SK-N-SH (cell line): Measurements from ENCODE around the gene ACTG2. TPM values are rescaled to one million over a fixed set of nuclear protein-coding genes. Genes with fewer than 3 reads are reported as not detected.

ENCODE experiments used
- CTCF ChIA-PET: fragments of 300-600, 350-600 bp; formaldehyde crosslinking; extraction: SDS; loops from one replicate; lab custom pipeline; 2021; lab: Yijun Ruan, JAX
- POLR2A ChIA-PET: fragments of 350-600 bp; sonication (Branson Sonifier 250); formaldehyde crosslinking; extraction: SDS; loops from one replicate; lab custom pipeline; 2020; ENCODE audit warnings: antibody characterized with exemption, inconsistent platforms; lab: Yijun Ruan, JAX
- DNase-seq: peaks from one replicate; pipeline ENCODE4 v3.0.0; 2012
- H2AFZ ChIP-seq: fragments of 200-600 bp; sonication (generic); 2 replicates; pipeline ENCODE4 v1.8.1; 2016; ENCODE audit warnings: antibody characterized with exemption, mild to moderate bottlenecking, low read depth
- H3F3A ChIP-seq: fragments of 200-600 bp; sonication (generic); replicated peaks from 2 replicates; pipeline ENCODE3; 2016; ENCODE audit warnings: antibody characterized with exemption, mild to moderate bottlenecking; ENCODE audit not compliant: insufficient read depth
- H3K27ac ChIP-seq, 2 experiments: fragments of 200-500 bp in 1 of 2; fragments of 200-600 bp in 1 of 2; sonication (Bioruptor generic) in 1 of 2; sonication (generic), shearing (Covaris generic) in 1 of 2; 2 replicates each; pipeline versions ENCODE4 v1.5.1 to v1.6.1; 2014 to 2016; ENCODE audit warnings: low read depth in 2 of 2, inconsistent platforms in 1 of 2, low read length in 1 of 2, mild to moderate bottlenecking in 1 of 2, mixed read lengths in 1 of 2
- H3K27me3 ChIP-seq: fragments of 200-600 bp; sonication (generic), shearing (Covaris generic); 2 replicates; pipeline ENCODE4 v1.6.1; 2016; ENCODE audit warnings: mixed run types; ENCODE audit not compliant: insufficient read depth
- H3K36me3 ChIP-seq, 2 experiments: fragments of 200-500 bp in 1 of 2; fragments of 200-600 bp in 1 of 2; sonication (Bioruptor generic) in 1 of 2; sonication (generic) in 1 of 2; replicated peaks in 1 of 2; 2 replicates each; pipeline versions ENCODE3 to v1.5.1; 2014 to 2016; ENCODE audit warnings: low read length in 1 of 2, mild to moderate bottlenecking in 1 of 2; ENCODE audit not compliant: insufficient read depth in 2 of 2, control insufficient read depth in 1 of 2
- H3K4me1 ChIP-seq, 2 experiments: fragments of 200-500 bp in 1 of 2; fragments of 200-600 bp in 1 of 2; sonication (Bioruptor generic) in 1 of 2; sonication (generic), shearing (Covaris generic) in 1 of 2; 2 replicates each; pipeline versions ENCODE4 v1.5.1 to v1.6.1; 2014 to 2016; ENCODE audit warnings: low read depth in 1 of 2, low read length in 1 of 2, mixed run types in 1 of 2; ENCODE audit not compliant: insufficient read depth in 2 of 2, control insufficient read depth in 1 of 2
- H3K4me2 ChIP-seq: fragments of 200-600 bp; sonication (generic), shearing (Covaris generic); 2 replicates; pipeline ENCODE4 v1.6.1; 2017; ENCODE audit warnings: mixed run types
- H3K4me3 ChIP-seq, 2 experiments: fragments of 200-500 bp in 1 of 2; fragments of 200-600 bp in 1 of 2; sonication (Bioruptor generic) in 1 of 2; sonication (generic), shearing (Covaris generic) in 1 of 2; 2 replicates each; pipeline versions ENCODE4 v1.5.1 to v1.8.1; 2014 to 2016; ENCODE audit warnings: low read depth in 2 of 2, inconsistent platforms in 1 of 2, low read length in 1 of 2, mild to moderate bottlenecking in 1 of 2, mixed read lengths in 1 of 2, moderate library complexity in 1 of 2
- H3K79me2 ChIP-seq: fragments of 200-600 bp; sonication (generic); 2 replicates; pipeline ENCODE4 v1.8.1; 2017; ENCODE audit warnings: mild to moderate bottlenecking; ENCODE audit not compliant: insufficient read depth
- H3K9ac ChIP-seq: fragments of 200-600 bp; sonication (generic); 2 replicates; pipeline ENCODE4 v1.6.1; 2017; ENCODE audit warnings: mixed run types
- H3K9me2 ChIP-seq: fragments of 200-600 bp; sonication (generic); 2 replicates; pipeline ENCODE4 v1.6.1; 2017; ENCODE audit warnings: mixed run types
- H3K9me3 ChIP-seq: fragments of 200-600 bp; sonication (generic); 2 replicates; pipeline ENCODE4 v1.6.1; 2017; ENCODE audit warnings: mixed run types, mild to moderate bottlenecking, moderate library complexity
- H4K20me1 ChIP-seq: fragments of 200-600 bp; sonication (generic); 2 replicates; pipeline ENCODE4 v1.6.1; 2017; ENCODE audit warnings: mild to moderate bottlenecking, mixed run types; ENCODE audit not compliant: insufficient read depth
- CHD2 ChIP-seq: fragments of 150-350 bp; IDR thresholded peaks from 2 replicates; pipeline ENCODE4 v1.6.1; 2018; ENCODE audit warnings: low read length; ENCODE audit not compliant: partially characterized antibody
- ELF1 ChIP-seq: IDR thresholded peaks from 2 replicates; pipeline ENCODE4 v1.4.0; 2012
- EZH2phosphoT487 ChIP-seq: fragments of 200-600 bp; sonication (generic); IDR thresholded peaks from 2 replicates; pipeline ENCODE4 v1.6.1; 2017; ENCODE audit warnings: low read depth, mixed run types, mild to moderate bottlenecking, antibody characterized with exemption, moderate library complexity, borderline replicate concordance
- FOXJ3 ChIP-seq: sonication (generic); formaldehyde crosslinking; IDR thresholded peaks from 2 replicates; pipeline ENCODE4 v1.5.1; 2020; ENCODE audit warnings: mild to moderate bottlenecking, missing genetic modification reagents
- FOXM1 ChIP-seq: IDR thresholded peaks from 2 replicates; pipeline ENCODE4 v1.4.0; 2012; ENCODE audit warnings: low read depth, mild to moderate bottlenecking
- GATA2 ChIP-seq: sonication (generic); formaldehyde crosslinking; IDR thresholded peaks from 2 replicates; pipeline ENCODE4 v1.5.0; 2020; ENCODE audit warnings: mild to moderate bottlenecking, missing genetic modification reagents
- JUND ChIP-seq: IDR thresholded peaks from 2 replicates; pipeline ENCODE4 v1.4.0; 2012
- MEF2A ChIP-seq: IDR thresholded peaks from 2 replicates; pipeline ENCODE4 v1.4.0; 2012; ENCODE audit warnings: low read depth, borderline replicate concordance
- MXI1 ChIP-seq: IDR thresholded peaks from 2 replicates; pipeline ENCODE4 v1.6.1; 2012; ENCODE audit warnings: mild to moderate bottlenecking, low read depth, low read length, improper control_type of control experiment
- NFIC ChIP-seq: IDR thresholded peaks from 2 replicates; pipeline ENCODE4 v1.4.0; 2012; ENCODE audit warnings: borderline replicate concordance
- RAD21 ChIP-seq: IDR thresholded peaks from 2 replicates; pipeline ENCODE4 v1.6.1; 2012; ENCODE audit warnings: mild to moderate bottlenecking, low read length
- RFX5 ChIP-seq: IDR thresholded peaks from 2 replicates; pipeline ENCODE4 v1.6.1; 2012; ENCODE audit warnings: mild to moderate bottlenecking, improper control_type of control experiment, low read length
- RXRA ChIP-seq: IDR thresholded peaks from 2 replicates; pipeline ENCODE4 v1.4.0; 2012; ENCODE audit warnings: low read depth, mild to moderate bottlenecking, borderline replicate concordance
- SIN3A ChIP-seq: IDR thresholded peaks from 2 replicates; pipeline ENCODE4 v1.6.1; 2012; ENCODE audit warnings: low read depth, mild to moderate bottlenecking, low read length, moderate library complexity, borderline replicate concordance
- SMC3 ChIP-seq: IDR thresholded peaks from 2 replicates; pipeline ENCODE4 v1.6.1; 2012; ENCODE audit warnings: low read depth, low read length, improper control_type of control experiment
- TEAD4 ChIP-seq: IDR thresholded peaks from 2 replicates; pipeline ENCODE4 v1.4.0; 2012; ENCODE audit warnings: mild to moderate bottlenecking, borderline replicate concordance; ENCODE audit not compliant: insufficient read depth
- YY1 ChIP-seq: IDR thresholded peaks from 2 replicates; pipeline ENCODE4 v1.4.0; 2012; ENCODE audit warnings: low read depth, mild to moderate bottlenecking
- WGBS: methylation state at CpG from one replicate; pipeline ENCODE4 v1.1.6; 2017; ENCODE audit warnings: low lambda C conversion rate; 5-methylcytosine and 5-hydroxymethylcytosine counted together
- polyA plus RNA-seq, 3 experiments: library from polyadenylated mRNA; depleted of rRNA; stranded (reverse); fragments of >200 nt; gene quantifications; 2 replicates each; pipeline ENCODE4 v1.2.3, GENCODE V29; 2012
- TF ChIP-seq, protein P1 (sequence below): IDR thresholded peaks from 2 replicates; pipeline ENCODE4; 2012
- TF ChIP-seq, protein P2 (sequence below): fragments of 200-600 bp; sonication (generic); IDR thresholded peaks from 2 replicates; pipeline ENCODE4 v1.6.1; 2017; ENCODE audit warnings: antibody characterized with exemption, mild to moderate bottlenecking, moderate library complexity
- TF ChIP-seq, protein P3 (sequence below): IDR thresholded peaks from 2 replicates; pipeline ENCODE4 v1.4.0; 2012; ENCODE audit warnings: low read depth, borderline replicate concordance

ACTG2 gene
- polyA plus RNA-seq, 1 of the 3 experiments (the other 2 are of a cell fraction) = 0.25 TPM

DNA sequence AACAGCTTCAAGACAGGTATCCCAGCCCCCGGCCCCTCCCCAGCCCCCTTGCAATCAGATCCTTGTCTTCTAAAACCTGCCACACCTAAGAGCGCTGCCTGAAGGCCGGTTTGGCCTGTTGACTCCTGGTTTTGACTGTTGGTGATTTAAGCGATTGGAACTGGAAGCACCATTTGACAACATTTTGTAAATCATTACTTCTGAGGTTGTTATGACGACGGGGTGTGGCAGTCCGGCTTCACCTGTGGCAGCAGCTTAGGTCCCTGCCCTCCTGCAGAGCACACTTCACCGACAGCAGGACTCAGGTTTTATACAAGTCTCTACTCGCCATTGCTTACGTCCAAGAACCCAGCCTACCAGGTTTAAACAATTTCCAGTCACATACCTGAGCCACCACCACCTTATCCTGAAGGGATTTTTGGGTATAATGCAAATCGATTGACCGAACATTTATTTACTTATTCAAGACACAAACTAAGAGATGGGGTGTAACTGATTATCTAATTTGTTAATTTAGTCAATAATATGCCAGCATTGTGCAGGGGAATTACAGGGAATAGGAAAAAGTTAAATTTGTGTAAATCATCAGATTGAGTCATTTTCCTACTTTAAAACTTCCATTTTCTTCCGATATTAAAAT lies 33.2 kb downstream of the ACTG2 start:
- Histone ChIP-seq H3K4me1 (peaks cover 14 to 17% of the 10 kb centered on the region in 2 experiments; a peak in 3 of 4 replicates), H3K4me2 (peak overlapping the region; percentile 1; the same call in 1 of the 2 replicates), H2AFZ (peak overlapping the region; percentile 67), H3K36me3 (peaks cover 0 to 10% of the 10 kb centered on the region in 2 experiments), H3K9me2 (no peaks in the 10 kb centered on the region), H4K20me1 (peaks cover 26% of the 10 kb centered on the region), H3K79me2 (peaks cover 40% of the 10 kb centered on the region), H3K27me3 (no peaks in the 10 kb centered on the region; the same call in 1 of the 2 replicates), H3K9me3 (no peaks in the 10 kb centered on the region), H3K27ac (0 out of 4 replicates have a peak overlapping the region, but pooled peaks of 1 of the 2 experiments have one; percentile 94), H3F3A (peaks cover 3% of the 10 kb centered on the region), H3K9ac (peak overlapping the region; percentile 98; the same call in 1 of the 2 replicates), H3K4me3 (peak overlapping the region; percentile 76 to 87; a peak in 3 of 4 replicates)
- peak; percentile 19 for DNase-seq
- TF ChIP-seq EZH2phosphoT487 = no peak
- no peak for TF ChIP-seq FOXM1
- TF ChIP-seq SMC3 = no peak
- TF ChIP-seq, protein P1, sequence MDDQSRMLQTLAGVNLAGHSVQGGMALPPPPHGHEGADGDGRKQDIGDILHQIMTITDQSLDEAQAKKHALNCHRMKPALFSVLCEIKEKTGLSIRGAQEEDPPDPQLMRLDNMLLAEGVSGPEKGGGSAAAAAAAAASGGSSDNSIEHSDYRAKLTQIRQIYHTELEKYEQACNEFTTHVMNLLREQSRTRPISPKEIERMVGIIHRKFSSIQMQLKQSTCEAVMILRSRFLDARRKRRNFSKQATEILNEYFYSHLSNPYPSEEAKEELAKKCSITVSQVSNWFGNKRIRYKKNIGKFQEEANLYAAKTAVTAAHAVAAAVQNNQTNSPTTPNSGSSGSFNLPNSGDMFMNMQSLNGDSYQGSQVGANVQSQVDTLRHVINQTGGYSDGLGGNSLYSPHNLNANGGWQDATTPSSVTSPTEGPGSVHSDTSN = no peak
- TF ChIP-seq JUND = no peak
- TF ChIP-seq ELF1 = no peak
- no peak for TF ChIP-seq YY1
- no peak for TF ChIP-seq MXI1
- TF ChIP-seq TEAD4 = no peak
- TF ChIP-seq GATA2 (CRISPR knock-in tag) = no peak
- TF ChIP-seq FOXJ3 (CRISPR knock-in tag) = no peak
- TF ChIP-seq CHD2 = no peak
- no peak for TF ChIP-seq RAD21
- no peak for TF ChIP-seq SIN3A
- no peak for TF ChIP-seq NFIC
- TF ChIP-seq MEF2A = no peak
- TF ChIP-seq, protein P2, sequence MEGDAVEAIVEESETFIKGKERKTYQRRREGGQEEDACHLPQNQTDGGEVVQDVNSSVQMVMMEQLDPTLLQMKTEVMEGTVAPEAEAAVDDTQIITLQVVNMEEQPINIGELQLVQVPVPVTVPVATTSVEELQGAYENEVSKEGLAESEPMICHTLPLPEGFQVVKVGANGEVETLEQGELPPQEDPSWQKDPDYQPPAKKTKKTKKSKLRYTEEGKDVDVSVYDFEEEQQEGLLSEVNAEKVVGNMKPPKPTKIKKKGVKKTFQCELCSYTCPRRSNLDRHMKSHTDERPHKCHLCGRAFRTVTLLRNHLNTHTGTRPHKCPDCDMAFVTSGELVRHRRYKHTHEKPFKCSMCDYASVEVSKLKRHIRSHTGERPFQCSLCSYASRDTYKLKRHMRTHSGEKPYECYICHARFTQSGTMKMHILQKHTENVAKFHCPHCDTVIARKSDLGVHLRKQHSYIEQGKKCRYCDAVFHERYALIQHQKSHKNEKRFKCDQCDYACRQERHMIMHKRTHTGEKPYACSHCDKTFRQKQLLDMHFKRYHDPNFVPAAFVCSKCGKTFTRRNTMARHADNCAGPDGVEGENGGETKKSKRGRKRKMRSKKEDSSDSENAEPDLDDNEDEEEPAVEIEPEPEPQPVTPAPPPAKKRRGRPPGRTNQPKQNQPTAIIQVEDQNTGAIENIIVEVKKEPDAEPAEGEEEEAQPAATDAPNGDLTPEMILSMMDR = no peak
- no peak for TF ChIP-seq RXRA
- TF ChIP-seq RFX5 = no peak
- TF ChIP-seq, protein P3, sequence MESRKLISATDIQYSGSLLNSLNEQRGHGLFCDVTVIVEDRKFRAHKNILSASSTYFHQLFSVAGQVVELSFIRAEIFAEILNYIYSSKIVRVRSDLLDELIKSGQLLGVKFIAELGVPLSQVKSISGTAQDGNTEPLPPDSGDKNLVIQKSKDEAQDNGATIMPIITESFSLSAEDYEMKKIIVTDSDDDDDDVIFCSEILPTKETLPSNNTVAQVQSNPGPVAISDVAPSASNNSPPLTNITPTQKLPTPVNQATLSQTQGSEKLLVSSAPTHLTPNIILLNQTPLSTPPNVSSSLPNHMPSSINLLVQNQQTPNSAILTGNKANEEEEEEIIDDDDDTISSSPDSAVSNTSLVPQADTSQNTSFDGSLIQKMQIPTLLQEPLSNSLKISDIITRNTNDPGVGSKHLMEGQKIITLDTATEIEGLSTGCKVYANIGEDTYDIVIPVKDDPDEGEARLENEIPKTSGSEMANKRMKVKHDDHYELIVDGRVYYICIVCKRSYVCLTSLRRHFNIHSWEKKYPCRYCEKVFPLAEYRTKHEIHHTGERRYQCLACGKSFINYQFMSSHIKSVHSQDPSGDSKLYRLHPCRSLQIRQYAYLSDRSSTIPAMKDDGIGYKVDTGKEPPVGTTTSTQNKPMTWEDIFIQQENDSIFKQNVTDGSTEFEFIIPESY = no peak
- ChIA-PET POLR2A (no interaction called here), CTCF (no interaction called here)
- WGBS = 71% methylated on average over 11 of the region's 13 CpGs
